Astrocyte (in vitro differentiated cells and primary cell): ENCODE results near the gene UQCRH.
"Not testable (repeated sequence)": the region's sequence is repeated elsewhere in the genome, so short reads cannot be mapped to it uniquely, and the experiment has no call there.

ENCODE experiments used
- EZH2 ChIP-seq: IDR thresholded peaks from 2 replicates; pipeline ENCODE4 v1.6.1; 2012; ENCODE audit warnings: mild to moderate bottlenecking, low read length, inconsistent platforms; ENCODE audit not compliant: insufficient read depth
- TF ChIP-seq, protein P1 (sequence below): IDR thresholded peaks from 2 replicates; pipeline ENCODE4 v1.5.1; 2011; ENCODE audit warnings: low read depth, mild to moderate bottlenecking, inconsistent platforms, low read length, moderate library complexity; ENCODE audit not compliant: insufficient read depth

DNA sequence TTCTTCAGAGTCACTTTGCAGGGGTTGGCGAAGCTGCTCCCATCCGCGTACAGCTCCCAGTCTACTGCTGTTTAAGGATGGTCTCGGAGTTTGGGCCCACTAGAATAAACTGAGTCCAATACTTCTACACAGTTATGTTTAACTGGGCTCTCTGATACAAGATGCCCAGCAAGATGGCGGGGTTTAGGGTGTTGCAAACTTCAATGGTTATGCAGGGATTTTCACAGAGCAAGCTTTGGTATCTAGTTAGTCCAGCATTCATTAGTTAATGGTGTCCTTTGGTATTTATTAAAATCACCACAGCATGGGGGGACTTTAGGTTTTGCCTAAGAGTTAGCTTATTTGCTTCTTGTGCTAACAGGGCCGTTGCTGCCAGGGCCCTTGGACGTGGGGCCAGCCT lies 24.7 kb downstream of the UQCRH start:
- TF ChIP-seq, protein P1, sequence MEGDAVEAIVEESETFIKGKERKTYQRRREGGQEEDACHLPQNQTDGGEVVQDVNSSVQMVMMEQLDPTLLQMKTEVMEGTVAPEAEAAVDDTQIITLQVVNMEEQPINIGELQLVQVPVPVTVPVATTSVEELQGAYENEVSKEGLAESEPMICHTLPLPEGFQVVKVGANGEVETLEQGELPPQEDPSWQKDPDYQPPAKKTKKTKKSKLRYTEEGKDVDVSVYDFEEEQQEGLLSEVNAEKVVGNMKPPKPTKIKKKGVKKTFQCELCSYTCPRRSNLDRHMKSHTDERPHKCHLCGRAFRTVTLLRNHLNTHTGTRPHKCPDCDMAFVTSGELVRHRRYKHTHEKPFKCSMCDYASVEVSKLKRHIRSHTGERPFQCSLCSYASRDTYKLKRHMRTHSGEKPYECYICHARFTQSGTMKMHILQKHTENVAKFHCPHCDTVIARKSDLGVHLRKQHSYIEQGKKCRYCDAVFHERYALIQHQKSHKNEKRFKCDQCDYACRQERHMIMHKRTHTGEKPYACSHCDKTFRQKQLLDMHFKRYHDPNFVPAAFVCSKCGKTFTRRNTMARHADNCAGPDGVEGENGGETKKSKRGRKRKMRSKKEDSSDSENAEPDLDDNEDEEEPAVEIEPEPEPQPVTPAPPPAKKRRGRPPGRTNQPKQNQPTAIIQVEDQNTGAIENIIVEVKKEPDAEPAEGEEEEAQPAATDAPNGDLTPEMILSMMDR: not testable (repeated sequence)
- TF ChIP-seq EZH2: not testable (repeated sequence)
